Mesothelial cell of epicardium (in vitro differentiated cells): ENCODE data around the gene KRTAP4-6. TPM values are rescaled to one million over a fixed set of nuclear protein-coding genes. Genes with fewer than 3 reads are reported as not detected.
A peak's percentile ranks its signal among the peaks of the same experiment; 100 is the strongest.
"Not testable (repeated sequence)": the region's sequence is repeated elsewhere in the genome, so short reads cannot be mapped to it uniquely, and the experiment has no call there.

Experiments
- DNase-seq, 2 experiments: peaks; one replicate each; pipeline ENCODE4 v3.0.0; 2021; ENCODE audit warnings: low spot score in 2 of 2; ENCODE audit not compliant: unreplicated experiment in 2 of 2
- H3K27ac Mint-ChIP-seq: 2 replicates; pipeline ENCODE4 v1.8.0; 2021; ENCODE audit warnings: mixed read lengths
- H3K27me3 Mint-ChIP-seq: 2 replicates; pipeline ENCODE4 v1.8.0; 2021; ENCODE audit warnings: low read depth, mixed read lengths
- H3K36me3 Mint-ChIP-seq: 2 replicates; pipeline ENCODE4 v1.8.0; 2021; ENCODE audit warnings: mixed read lengths
- H3K4me1 Mint-ChIP-seq: 2 replicates; pipeline ENCODE4 v1.8.0; 2021; ENCODE audit warnings: mixed read lengths
- H3K4me3 Mint-ChIP-seq: 2 replicates; pipeline ENCODE4 v1.8.0; 2021; ENCODE audit warnings: mild to moderate bottlenecking, moderate library complexity, mixed read lengths
- H3K9me3 Mint-ChIP-seq: 2 replicates; pipeline ENCODE4 v1.8.0; 2021; ENCODE audit warnings: mixed read lengths
- total RNA-seq: library from RNA; stranded (reverse); gene quantifications from 3 replicates; pipeline ENCODE4 v1.2.1, GENCODE V29; 2021
- TF ChIP-seq, protein P1 (sequence below): fragments of 200-600 bp; sonication (generic); IDR thresholded peaks from one replicate; pipeline ENCODE4 v1.5.0; 2021; ENCODE audit warnings: antibody characterized with exemption; ENCODE audit not compliant: unreplicated experiment

KRTAP4-6 gene
- total RNA-seq, 1 donor from 2014 or later: not detected

DNA sequence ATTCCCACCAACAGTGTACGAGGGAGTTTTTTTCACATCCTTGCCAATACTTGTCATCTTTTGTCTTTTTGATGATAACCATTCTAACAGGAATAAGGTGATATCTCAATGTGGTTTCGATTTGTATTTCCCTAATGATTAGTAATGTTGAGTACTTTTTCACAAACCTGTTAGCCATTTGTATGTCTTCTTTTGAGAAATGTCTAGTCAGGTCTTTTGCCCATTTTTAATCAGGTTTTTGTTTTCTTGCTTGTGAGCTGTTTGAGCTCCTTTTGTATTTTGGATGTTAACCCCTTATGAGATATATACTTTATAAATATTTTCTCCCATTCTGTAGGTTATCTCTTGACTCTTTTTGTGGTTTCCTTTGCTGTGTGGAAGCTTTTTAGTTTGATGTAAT, 11.2 kb upstream of the KRTAP4-6 start:
- Mint-ChIP-seq H3K27me3 (no peaks in the 10 kb centered on the region), H3K4me1 (peaks cover 28% of the 10 kb centered on the region), H3K27ac (no peak overlapping the region), H3K4me3 (no peak overlapping the region), H3K36me3 (no peaks in the 10 kb centered on the region), H3K9me3 (peaks cover 4% of the 10 kb centered on the region)
- no peak for DNase-seq
- TF ChIP-seq, protein P1, sequence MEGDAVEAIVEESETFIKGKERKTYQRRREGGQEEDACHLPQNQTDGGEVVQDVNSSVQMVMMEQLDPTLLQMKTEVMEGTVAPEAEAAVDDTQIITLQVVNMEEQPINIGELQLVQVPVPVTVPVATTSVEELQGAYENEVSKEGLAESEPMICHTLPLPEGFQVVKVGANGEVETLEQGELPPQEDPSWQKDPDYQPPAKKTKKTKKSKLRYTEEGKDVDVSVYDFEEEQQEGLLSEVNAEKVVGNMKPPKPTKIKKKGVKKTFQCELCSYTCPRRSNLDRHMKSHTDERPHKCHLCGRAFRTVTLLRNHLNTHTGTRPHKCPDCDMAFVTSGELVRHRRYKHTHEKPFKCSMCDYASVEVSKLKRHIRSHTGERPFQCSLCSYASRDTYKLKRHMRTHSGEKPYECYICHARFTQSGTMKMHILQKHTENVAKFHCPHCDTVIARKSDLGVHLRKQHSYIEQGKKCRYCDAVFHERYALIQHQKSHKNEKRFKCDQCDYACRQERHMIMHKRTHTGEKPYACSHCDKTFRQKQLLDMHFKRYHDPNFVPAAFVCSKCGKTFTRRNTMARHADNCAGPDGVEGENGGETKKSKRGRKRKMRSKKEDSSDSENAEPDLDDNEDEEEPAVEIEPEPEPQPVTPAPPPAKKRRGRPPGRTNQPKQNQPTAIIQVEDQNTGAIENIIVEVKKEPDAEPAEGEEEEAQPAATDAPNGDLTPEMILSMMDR: no peak

DNA sequence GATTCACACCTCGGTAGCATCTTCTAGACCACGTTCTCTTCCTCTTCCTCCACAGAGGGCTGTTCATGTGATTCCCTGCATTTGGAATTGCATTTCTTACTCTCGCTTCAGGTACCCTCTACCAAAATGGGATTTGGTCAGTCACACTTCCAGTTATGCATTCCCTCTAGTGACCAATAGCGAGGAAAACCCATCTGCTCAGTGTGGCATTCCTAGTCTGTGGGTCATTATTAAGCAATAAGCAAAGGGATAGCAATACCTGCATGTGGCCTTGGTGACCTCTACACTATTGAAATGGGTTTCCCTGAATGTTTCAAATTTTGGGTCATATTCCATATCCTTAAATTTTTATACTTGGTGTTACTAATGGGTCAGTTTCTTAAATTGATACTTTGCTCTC, 9.7 kb upstream of the KRTAP4-6 start:
- no peaks in the 10 kb centered on the region for H3K9me3 Mint-ChIP-seq
- peaks cover 39% of the 10 kb centered on the region for H3K4me1 Mint-ChIP-seq
- no peak overlapping the region for H3K27ac Mint-ChIP-seq
- DNase-seq: no peak
- H3K36me3 Mint-ChIP-seq: peaks cover under 1% of the 10 kb centered on the region
- TF ChIP-seq, protein P1: no peak
- H3K4me3 Mint-ChIP-seq: no peak overlapping the region
- H3K27me3 Mint-ChIP-seq: no peaks in the 10 kb centered on the region

DNA sequence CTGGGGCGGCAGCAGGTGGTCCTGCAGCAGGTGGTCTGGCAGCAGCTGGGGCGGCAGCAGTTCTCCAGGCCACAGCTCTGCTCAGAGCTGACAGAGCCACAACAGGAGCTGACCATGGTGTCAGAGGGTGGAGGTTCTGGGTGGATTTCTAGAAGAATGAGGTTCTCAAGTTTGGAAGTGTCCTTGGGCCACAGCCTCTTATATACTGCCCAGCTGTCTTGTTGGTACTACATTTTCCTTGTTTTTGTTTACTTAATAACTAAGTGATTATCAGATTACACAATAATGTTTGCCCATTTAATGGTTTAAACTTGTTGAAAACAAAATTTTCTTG, 9.3 kb upstream of the KRTAP4-6 start, which contains the start of gene KRTAP4-5:
Gene KRTAP4-5, minus strand, starts transcription at position 174 of the 334 bp plus-strand sequence. Its CDS starts 58 bp downstream, at position 116.
- Mint-ChIP-seq H3K36me3 (peaks cover 2% of the 10 kb centered on the region), H3K4me3 (no peak within 1 kb of the TSS), H3K27ac (no peak within 1 kb of the TSS), H3K9me3 (no peaks in the 10 kb centered on the region), H3K4me1 (peaks cover 40% of the 10 kb centered on the region), H3K27me3 (no peaks in the 10 kb centered on the region)
- TF ChIP-seq, protein P1: no peak
- no peak for DNase-seq

DNA sequence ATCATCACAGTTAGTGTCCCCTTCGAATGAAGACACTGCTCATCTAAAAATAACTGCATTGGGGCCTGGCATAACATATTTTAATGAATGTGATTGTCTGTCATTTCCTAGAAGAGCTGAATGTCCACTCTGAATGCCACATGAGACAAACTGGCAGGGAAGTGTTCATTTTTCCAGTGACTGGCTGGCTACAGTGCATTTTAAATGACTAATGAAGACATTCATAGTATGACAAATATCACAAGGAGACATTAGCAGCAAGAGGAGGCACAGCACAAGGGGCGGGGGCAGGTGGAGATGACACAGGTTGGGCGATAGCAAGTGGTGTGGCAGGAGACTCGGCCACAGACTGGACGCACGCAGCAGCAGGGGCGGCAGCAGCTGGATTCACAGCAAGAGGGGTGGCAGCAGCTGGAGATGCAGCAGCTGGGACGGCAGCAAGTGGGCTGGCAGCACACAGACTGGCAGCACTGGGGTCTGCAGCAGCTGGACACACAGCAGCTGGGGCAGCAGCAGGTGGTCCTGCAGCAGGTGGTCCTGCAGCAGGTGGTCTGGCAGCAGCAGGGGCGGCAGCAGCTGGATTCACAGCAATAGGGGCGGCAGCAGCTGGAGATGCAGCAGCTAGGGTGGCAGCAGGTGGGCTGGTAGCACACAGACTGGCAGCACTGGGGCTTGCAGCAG, 8.8 kb upstream of the KRTAP4-6 start:
- H3K27me3 Mint-ChIP-seq, H3K27ac Mint-ChIP-seq: not testable (repeated sequence)

DNA sequence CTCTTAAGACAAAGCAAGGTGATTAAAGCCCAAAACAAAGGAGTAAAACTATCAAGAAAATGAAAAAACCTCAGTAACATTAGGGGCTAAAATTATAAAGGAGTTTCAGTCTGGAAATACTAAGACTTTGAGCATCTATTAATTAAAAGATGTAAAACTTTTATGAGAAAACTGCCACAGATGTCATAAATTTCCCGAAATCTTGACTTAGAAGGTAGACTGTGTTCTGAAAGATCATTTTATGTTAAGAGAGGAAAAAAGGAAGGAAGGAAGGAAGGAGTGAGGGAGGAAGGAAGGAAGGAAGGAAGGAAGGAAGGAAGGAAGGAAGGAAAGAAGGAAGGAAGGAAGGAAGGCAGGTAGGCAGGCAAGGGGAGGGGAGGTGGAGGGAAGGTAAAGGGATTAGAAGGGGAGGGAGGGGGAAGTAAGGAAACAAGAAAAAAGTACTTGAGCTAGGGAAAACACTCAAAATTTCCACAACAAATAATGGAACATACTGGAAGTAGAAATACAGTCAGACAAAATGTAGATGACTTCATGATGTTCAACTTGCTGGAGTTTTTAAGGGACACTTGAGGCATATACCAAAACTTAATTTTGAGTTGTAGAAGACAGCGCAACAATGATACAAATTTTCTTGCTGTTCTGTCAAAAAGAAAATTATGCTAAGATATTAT, 7.3 kb upstream of the KRTAP4-6 start:
- Mint-ChIP-seq H3K36me3 (peaks cover 9% of the 10 kb centered on the region), H3K4me3 (no peak overlapping the region), H3K9me3 (peaks cover 14% of the 10 kb centered on the region), H3K27ac (no peak overlapping the region), H3K4me1 (peaks cover 26% of the 10 kb centered on the region), H3K27me3 (no peaks in the 10 kb centered on the region)
- TF ChIP-seq, protein P1: no peak
- DNase-seq: no peak

More for the DNA sequence above, 8.8 kb upstream of the KRTAP4-6 start:
- DNase-seq, H3K9me3 Mint-ChIP-seq, H3K36me3 Mint-ChIP-seq, H3K4me3 Mint-ChIP-seq: not testable (repeated sequence)
- H3K4me1 Mint-ChIP-seq: peaks cover 39% of the 10 kb centered on the region

DNA sequence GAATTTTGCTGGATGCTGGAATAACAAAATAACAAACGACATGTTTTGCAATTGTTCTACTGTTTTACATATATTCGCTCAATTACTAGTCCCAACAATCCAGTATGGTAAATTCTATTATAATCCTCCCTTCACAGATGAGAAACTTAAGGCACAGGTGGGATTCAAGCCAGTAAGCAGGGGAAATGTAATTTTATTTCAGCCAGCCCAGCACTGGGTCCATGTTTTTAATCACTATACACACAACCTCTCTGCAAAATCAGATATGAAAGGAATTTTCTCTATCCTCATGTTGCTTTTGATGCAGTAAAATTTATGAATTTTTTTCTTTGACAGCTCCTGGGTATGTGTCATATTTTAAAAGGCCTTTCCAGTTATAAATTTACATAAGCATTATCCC, 4.9 kb upstream of the KRTAP4-6 start:
- DNase-seq: no peak
- no peak overlapping the region for H3K4me3 Mint-ChIP-seq
- peak overlapping the region; percentile 32 for H3K27ac Mint-ChIP-seq
- H3K36me3 Mint-ChIP-seq: peaks cover 16% of the 10 kb centered on the region
- H3K9me3 Mint-ChIP-seq: peaks cover 29% of the 10 kb centered on the region
- H3K4me1 Mint-ChIP-seq: peaks cover 26% of the 10 kb centered on the region
- TF ChIP-seq, protein P1: no peak
- no peaks in the 10 kb centered on the region for H3K27me3 Mint-ChIP-seq
